MM.1S (cell line): ENCODE measurements around the gene ASCL1.

Experiments
- DNase-seq: peaks from one replicate; pipeline ENCODE4 v3.0.0-alpha.2; 2015
- H2AFZ ChIP-seq: fragments of 300-600 bp; sonication (generic); 2 replicates; pipeline ENCODE4 v1.6.0; 2016; ENCODE audit warnings: antibody characterized with exemption, low read length
- H3F3A ChIP-seq: fragments of 300-600 bp; sonication (generic); 2 replicates; pipeline ENCODE4 v1.6.1; 2016; ENCODE audit warnings: mild to moderate bottlenecking, antibody characterized with exemption, low read length, moderate library complexity, mixed read lengths; ENCODE audit not compliant: insufficient read depth
- H3K27ac ChIP-seq: fragments of 300-600 bp; sonication (generic); 2 replicates; pipeline ENCODE4 v1.5.1; 2016; ENCODE audit warnings: mild to moderate bottlenecking, low read length
- H3K27me3 ChIP-seq: fragments of 300-600 bp; sonication (generic); replicated peaks from 2 replicates; pipeline ENCODE4 v1.6.0; 2016; ENCODE audit warnings: low read length; ENCODE audit not compliant: insufficient read depth
- H3K36me3 ChIP-seq: fragments of 300-600 bp; sonication (generic); replicated peaks from 2 replicates; pipeline ENCODE4 v1.6.1; 2016; ENCODE audit warnings: mild to moderate bottlenecking, low read length, mixed read lengths; ENCODE audit not compliant: insufficient read depth
- H3K4me1 ChIP-seq: fragments of 300-600 bp; sonication (generic); 2 replicates; pipeline ENCODE4 v1.6.1; 2016; ENCODE audit warnings: low read length, mixed read lengths
- H3K4me2 ChIP-seq: fragments of 300-600 bp; sonication (generic); 2 replicates; pipeline ENCODE4 v1.6.0; 2016; ENCODE audit warnings: low read depth, low read length
- H3K4me3 ChIP-seq: fragments of 300-600 bp; sonication (generic); 2 replicates; pipeline ENCODE4 v1.5.1; 2016; ENCODE audit warnings: low read length, mixed read lengths
- H3K79me2 ChIP-seq: fragments of 300-600 bp; sonication (generic); 2 replicates; pipeline ENCODE4 v1.6.1; 2016; ENCODE audit warnings: mixed run types, low read length, mixed read lengths
- H3K9ac ChIP-seq: fragments of 300-600 bp; sonication (generic); 2 replicates; pipeline ENCODE4 v1.6.1; 2016; ENCODE audit warnings: low read length, mixed read lengths
- H3K9me2 ChIP-seq: fragments of 300-600 bp; sonication (generic); replicated peaks from 2 replicates; pipeline ENCODE4 v1.6.1; 2016; ENCODE audit warnings: mild to moderate bottlenecking, low read length, mixed read lengths; ENCODE audit not compliant: insufficient read depth
- H3K9me3 ChIP-seq: fragments of 300-600 bp; sonication (generic); replicated peaks from 2 replicates; pipeline ENCODE4 v1.6.1; 2016; ENCODE audit warnings: mild to moderate bottlenecking, low read length, mixed read lengths; ENCODE audit not compliant: insufficient read depth
- H4K20me1 ChIP-seq: fragments of 300-600 bp; sonication (generic); 2 replicates; pipeline ENCODE4 v1.6.1; 2016; ENCODE audit warnings: mild to moderate bottlenecking, low read length, moderate library complexity, mixed read lengths; ENCODE audit not compliant: insufficient read depth
- CTCF ChIP-seq: fragments of 300-600 bp; sonication (generic); IDR thresholded peaks from 2 replicates; pipeline ENCODE4 v1.5.1; 2016; ENCODE audit warnings: antibody characterized with exemption, low read length, mixed read lengths
- EZH2 ChIP-seq: fragments of 300-600 bp; sonication (generic); optimal IDR thresholded peaks from 2 replicates; pipeline ENCODE3; 2017; ENCODE audit warnings: low read depth, mild to moderate bottlenecking, antibody characterized with exemption, low read length, mixed read lengths
- EZH2phosphoT487 ChIP-seq: fragments of 300-600 bp; sonication (generic); IDR thresholded peaks from 2 replicates; pipeline ENCODE4 v1.6.1; 2018; ENCODE audit warnings: antibody characterized with exemption, low read length

ASCL1 gene

GRCh38 chr12:102957339-102958050 lies at the start of gene ASCL1:
Gene ASCL1 (plus strand): TSS chr12:102957674. CDS start chr12:102958245, 571 bp downstream.
- peak within 1 kb of the TSS; percentile 51; the same call in 1 of the 2 replicates for H2AFZ ChIP-seq
- H3K4me2 ChIP-seq = peak within 1 kb of the TSS; percentile 90
- TF ChIP-seq EZH2phosphoT487 = no peak
- TF ChIP-seq EZH2 = no peak
- TF ChIP-seq CTCF = no peak

GRCh38 chr12:102907918-102908317 lies 49.6 kb upstream of the ASCL1 start:
- Histone ChIP-seq H3F3A (no peaks in the 10 kb centered on the region), H3K27me3 (no peaks in the 10 kb centered on the region), H3K79me2 (no peaks in the 10 kb centered on the region), H2AFZ (no peak overlapping the region), H3K4me3 (no peak overlapping the region), H3K4me2 (no peak overlapping the region), H3K27ac (no peak overlapping the region), H4K20me1 (no peaks in the 10 kb centered on the region), H3K9ac (no peak overlapping the region), H3K9me3 (no peaks in the 10 kb centered on the region), H3K4me1 (no peaks in the 10 kb centered on the region), H3K9me2 (no peaks in the 10 kb centered on the region), H3K36me3 (no peaks in the 10 kb centered on the region)
- DNase-seq = no peak
- no peak for TF ChIP-seq CTCF
- no peak for TF ChIP-seq EZH2

More at GRCh38 chr12:102957339-102958050, at the start of gene ASCL1:
- Histone ChIP-seq H3K36me3 (no peaks in the 10 kb centered on the region), H3K27ac (no peak within 1 kb of the TSS), H4K20me1 (no peaks in the 10 kb centered on the region), H3K27me3 (peaks cover 7% of the 10 kb centered on the region; the same call in 1 of the 2 replicates), H3K79me2 (no peaks in the 10 kb centered on the region), H3K9ac (no peak within 1 kb of the TSS), H3K4me3 (peak within 1 kb of the TSS; percentile 55), H3K4me1 (no peaks in the 10 kb centered on the region), H3F3A (no peaks in the 10 kb centered on the region), H3K9me2 (no peaks in the 10 kb centered on the region), H3K9me3 (no peaks in the 10 kb centered on the region)
- peak; percentile 34 for DNase-seq

GRCh38 chr12:102910137-102910536 lies 47.3 kb upstream of the ASCL1 start:
- Histone ChIP-seq H3K4me2 (no peak overlapping the region), H3K27me3 (no peaks in the 10 kb centered on the region), H3K4me1 (no peaks in the 10 kb centered on the region), H3K36me3 (no peaks in the 10 kb centered on the region), H3K9me2 (no peaks in the 10 kb centered on the region), H3F3A (no peaks in the 10 kb centered on the region), H3K79me2 (no peaks in the 10 kb centered on the region), H3K9ac (no peak overlapping the region), H3K4me3 (no peak overlapping the region), H3K27ac (no peak overlapping the region), H2AFZ (no peak overlapping the region), H4K20me1 (no peaks in the 10 kb centered on the region), H3K9me3 (no peaks in the 10 kb centered on the region)
- TF ChIP-seq CTCF (no peak), EZH2 (no peak), EZH2phosphoT487 (no peak)
- DNase-seq = no peak
